ENCODE results near the gene SGMS1.

- TF ChIP-seq POLR2A (IDR thresholded peaks at IDR 0.05; ENCODE audit: low read length) (no peak), GATA1 (IDR thresholded peaks at IDR 0.05; ENCODE audit: low read depth, low read length) (no peak)
Observed at GRCh38 chr10:50576245-50576815, 47.4 kb downstream of the SGMS1 start.
